IPS-18a (cell line): ENCODE data around the gene ULK2.

ENCODE experiments used
- H3K27ac ChIP-seq: one replicate; pipeline ENCODE4 v1.5.1; 2013; ENCODE audit warnings: low read length
- H3K27me3 ChIP-seq: one replicate; pipeline ENCODE4 v1.6.1; 2013; ENCODE audit warnings: mild to moderate bottlenecking, low read length; ENCODE audit not compliant: control insufficient read depth, insufficient read depth
- H3K36me3 ChIP-seq: one replicate; pipeline ENCODE4 v1.6.1; 2013; ENCODE audit warnings: low read depth, low read length; ENCODE audit not compliant: control insufficient read depth
- H3K4me1 ChIP-seq: one replicate; pipeline ENCODE4 v1.6.1; 2013; ENCODE audit warnings: low read depth, low read length; ENCODE audit not compliant: control insufficient read depth
- H3K4me3 ChIP-seq: one replicate; pipeline ENCODE4 v1.5.1; 2013; ENCODE audit warnings: low read length
- H3K9ac ChIP-seq: one replicate; pipeline ENCODE4 v1.6.1; 2013; ENCODE audit warnings: mild to moderate bottlenecking, low read length, moderate library complexity
- H3K9me3 ChIP-seq: one replicate; pipeline ENCODE4 v1.6.1; 2013; ENCODE audit warnings: low read depth, low read length; ENCODE audit not compliant: control insufficient read depth

The ULK2 gene

GRCh38 chr17:19763416-19763815 is 104.3 kb downstream of the ULK2 start:
- no peak overlapping the region for H3K27ac ChIP-seq
- H3K9ac ChIP-seq = no peak overlapping the region
- H3K27me3 ChIP-seq = peaks cover 5% of the 10 kb centered on the region

GRCh38 chr17:19762515-19762961 is 105.2 kb downstream of the ULK2 start:
- Histone ChIP-seq H3K27ac (no peak overlapping the region), H3K36me3 (no peaks in the 10 kb centered on the region), H3K9ac (no peak overlapping the region)

More at GRCh38 chr17:19763416-19763815, 104.3 kb downstream of the ULK2 start:
- Histone ChIP-seq H3K36me3 (no peaks in the 10 kb centered on the region), H3K4me1 (no peaks in the 10 kb centered on the region), H3K9me3 (no peaks in the 10 kb centered on the region), H3K4me3 (no peak overlapping the region)

GRCh38 chr17:19760746-19761145 is 107.0 kb downstream of the ULK2 start:
- Histone ChIP-seq H3K27ac (no peak overlapping the region), H3K9me3 (no peaks in the 10 kb centered on the region)

More at GRCh38 chr17:19762515-19762961, 105.2 kb downstream of the ULK2 start:
- H3K9me3 ChIP-seq = no peaks in the 10 kb centered on the region
- no peak overlapping the region for H3K4me3 ChIP-seq
- H3K4me1 ChIP-seq = no peaks in the 10 kb centered on the region
- H3K27me3 ChIP-seq = peaks cover 5% of the 10 kb centered on the region

GRCh38 chr17:19759568-19760549 is 107.9 kb downstream of the ULK2 start:
- H3K9me3 ChIP-seq = no peaks in the 10 kb centered on the region
- H3K4me1 ChIP-seq = no peaks in the 10 kb centered on the region
- H3K27ac ChIP-seq = no peak overlapping the region
- H3K9ac ChIP-seq = no peak overlapping the region
- peaks cover 5% of the 10 kb centered on the region for H3K27me3 ChIP-seq
- H3K36me3 ChIP-seq = no peaks in the 10 kb centered on the region
- H3K4me3 ChIP-seq = no peak overlapping the region

More at GRCh38 chr17:19760746-19761145, 107.0 kb downstream of the ULK2 start:
- Histone ChIP-seq H3K9ac (no peak overlapping the region), H3K36me3 (no peaks in the 10 kb centered on the region), H3K4me3 (no peak overlapping the region), H3K4me1 (no peaks in the 10 kb centered on the region), H3K27me3 (peaks cover 5% of the 10 kb centered on the region)

- Histone ChIP-seq H3K27me3 (peaks cover 5% of the 10 kb centered on the region), H3K36me3 (no peaks in the 10 kb centered on the region), H3K4me3 (no peak overlapping the region), H3K4me1 (no peaks in the 10 kb centered on the region), H3K27ac (no peak overlapping the region), H3K9ac (no peak overlapping the region), H3K9me3 (no peaks in the 10 kb centered on the region)
These were observed 110.1 kb downstream of the ULK2 start for GRCh38 chr17:19757536-19758180.

GRCh38 chr17:19756546-19756945 is 111.2 kb downstream of the ULK2 start:
- Histone ChIP-seq H3K9ac (no peak overlapping the region), H3K27me3 (no peaks in the 10 kb centered on the region), H3K4me3 (no peak overlapping the region), H3K4me1 (no peaks in the 10 kb centered on the region), H3K27ac (no peak overlapping the region), H3K9me3 (no peaks in the 10 kb centered on the region), H3K36me3 (no peaks in the 10 kb centered on the region)

GRCh38 chr17:19755821-19756510 is 111.8 kb downstream of the ULK2 start:
- no peaks in the 10 kb centered on the region for H3K36me3 ChIP-seq
- no peak overlapping the region for H3K4me3 ChIP-seq
- H3K4me1 ChIP-seq = no peaks in the 10 kb centered on the region
- no peaks in the 10 kb centered on the region for H3K27me3 ChIP-seq
- no peaks in the 10 kb centered on the region for H3K9me3 ChIP-seq
- H3K9ac ChIP-seq = no peak overlapping the region
- no peak overlapping the region for H3K27ac ChIP-seq

GRCh38 chr17:19755392-19755791 is 112.3 kb downstream of the ULK2 start:
- Histone ChIP-seq H3K27me3 (no peaks in the 10 kb centered on the region), H3K9ac (no peak overlapping the region), H3K27ac (no peak overlapping the region)

GRCh38 chr17:19753661-19754463 is 113.9 kb downstream of the ULK2 start:
- Histone ChIP-seq H3K4me1 (no peaks in the 10 kb centered on the region), H3K27me3 (no peaks in the 10 kb centered on the region), H3K9ac (no peak overlapping the region), H3K9me3 (no peaks in the 10 kb centered on the region), H3K4me3 (no peak overlapping the region), H3K27ac (no peak overlapping the region), H3K36me3 (no peaks in the 10 kb centered on the region)

More at GRCh38 chr17:19755392-19755791, 112.3 kb downstream of the ULK2 start:
- no peaks in the 10 kb centered on the region for H3K36me3 ChIP-seq
- no peaks in the 10 kb centered on the region for H3K4me1 ChIP-seq
- no peak overlapping the region for H3K4me3 ChIP-seq
- H3K9me3 ChIP-seq = no peaks in the 10 kb centered on the region

GRCh38 chr17:19753051-19753509 is 114.7 kb downstream of the ULK2 start:
- Histone ChIP-seq H3K9ac (no peak overlapping the region), H3K4me1 (no peaks in the 10 kb centered on the region), H3K36me3 (no peaks in the 10 kb centered on the region), H3K27me3 (no peaks in the 10 kb centered on the region), H3K9me3 (no peaks in the 10 kb centered on the region), H3K27ac (no peak overlapping the region), H3K4me3 (no peak overlapping the region)
